Breast epithelium (tissue), 4 donors: ENCODE data around the gene NUDCD2. TPM values are rescaled to one million over a fixed set of nuclear protein-coding genes. Genes with fewer than 3 reads are reported as not detected.
A peak's percentile ranks its signal among the peaks of the same experiment; 100 is the strongest.

Source experiments
- DNase-seq, 2 donors: peaks; one replicate each; pipeline ENCODE4 v3.0.0-alpha.2; 2019; ENCODE audit warnings: low spot score in 2 of 2
- H3K27ac ChIP-seq, 2 donors: fragments of 200-600 bp; sonication (generic) in 1 of 2; one replicate each; pipeline ENCODE4 v1.5.1; 2016 to 2019; ENCODE audit warnings: mild to moderate bottlenecking in 1 of 2
- H3K27me3 ChIP-seq, 2 donors: fragments of 200-600 bp; sonication (generic) in 1 of 2; one replicate each; pipeline versions ENCODE4 v1.5.1 to v1.6.0; 2017 to 2019; ENCODE audit warnings: control low read depth in 1 of 2, mild to moderate bottlenecking in 1 of 2
- H3K36me3 ChIP-seq: fragments of 200-600 bp; one replicate; pipeline ENCODE4 v1.5.1; 2019
- H3K4me1 ChIP-seq, 2 donors: fragments of 200-600 bp; sonication (generic); one replicate each; pipeline ENCODE4 v1.5.1; 2016 to 2019; ENCODE audit warnings: control low read depth in 1 of 2
- H3K4me3 ChIP-seq, 3 donors: fragments of 200-600 bp; sonication (generic); 1 replicate in 2 of 3; 2 replicates in 1 of 3; pipeline ENCODE4 v1.5.1; 2016 to 2019; ENCODE audit warnings: mild to moderate bottlenecking in 3 of 3, moderate library complexity in 2 of 3
- H3K9me3 ChIP-seq, 2 donors: fragments of 200-600 bp; sonication (generic) in 1 of 2; one replicate each; pipeline ENCODE4 v1.5.1; 2016 to 2019; ENCODE audit warnings: control low read depth in 1 of 2
- CTCF ChIP-seq, 3 donors: fragments of 450-650 bp; IDR thresholded peaks; one replicate each; pipeline ENCODE4 v1.5.1; 2016 to 2017; ENCODE audit warnings: antibody characterized with exemption in 3 of 3, mild to moderate bottlenecking in 3 of 3, moderate library complexity in 3 of 3
- POLR2A ChIP-seq: fragments of 450-650 bp; IDR thresholded peaks from one replicate; pipeline ENCODE4 v1.6.1; 2016; ENCODE audit warnings: antibody characterized with exemption, mild to moderate bottlenecking, moderate library complexity
- POLR2AphosphoS5 ChIP-seq, 3 donors: sonication (generic); formaldehyde crosslinking; IDR thresholded peaks; one replicate each; pipeline ENCODE4 v1.6.1; 2017; ENCODE audit warnings: antibody characterized with exemption in 3 of 3
- intact Hi-C: fragments of 100-400 bp; cut with DNase I; formaldehyde crosslinking; loops from one replicate; pipeline ENCODE4 v1.15.1; 2023; ENCODE audit warnings: low total_unique reads
- total RNA-seq, 3 donors: library from RNA; depleted of rRNA; stranded (reverse); fragments of >200 nt; gene quantifications; one replicate each; pipeline ENCODE4 v1.1.0, GENCODE V29; 2016

The NUDCD2 gene
- total RNA-seq, 3 donors from 2014 or later: 7.0 to 9.8 (median 7.2) TPM

GRCh38 chr5:163502521-163502920 is 42.6 kb upstream of the NUDCD2 start:
- H3K4me1 ChIP-seq: peaks cover 0 to 9% of the 10 kb centered on the region in 2 donors
- H3K27me3 ChIP-seq: no peaks in the 10 kb centered on the region
- DNase-seq: no peak
- peak overlapping the region; percentile 98 to 99 for H3K27ac ChIP-seq
- intact Hi-C loops: no loop called here
- H3K4me3 ChIP-seq: peak overlapping the region; percentile 58 to 75 (median 71)
- TF ChIP-seq POLR2AphosphoS5 (IDR thresholded peaks at IDR 0.05) (no peak), CTCF (IDR thresholded peaks at IDR 0.05) (no peak), POLR2A (no peak)
- H3K36me3 ChIP-seq: no peaks in the 10 kb centered on the region
- H3K9me3 ChIP-seq: no peaks in the 10 kb centered on the region

GRCh38 chr5:163498886-163499285 is 39.0 kb upstream of the NUDCD2 start:
- Histone ChIP-seq H3K9me3 (no peaks in the 10 kb centered on the region), H3K36me3 (no peaks in the 10 kb centered on the region), H3K4me1 (no peaks in the 10 kb centered on the region), H3K27me3 (no peaks in the 10 kb centered on the region), H3K4me3 (no peak overlapping the region), H3K27ac (no peak overlapping the region)
- no peak for DNase-seq
- TF ChIP-seq POLR2AphosphoS5 (IDR thresholded peaks at IDR 0.05) (no peak), CTCF (IDR thresholded peaks at IDR 0.05) (no peak), POLR2A (no peak)
- intact Hi-C loops: no loop called here

- no peak for DNase-seq
- Histone ChIP-seq H3K36me3 (no peaks in the 10 kb centered on the region), H3K4me1 (no peaks in the 10 kb centered on the region), H3K27ac (no peak overlapping the region), H3K9me3 (no peaks in the 10 kb centered on the region), H3K27me3 (no peaks in the 10 kb centered on the region), H3K4me3 (no peak overlapping the region)
- intact Hi-C loops: no loop called here
- TF ChIP-seq CTCF (IDR thresholded peaks at IDR 0.05): no peak
- no peak for TF ChIP-seq POLR2AphosphoS5 (IDR thresholded peaks at IDR 0.05)
- no peak for TF ChIP-seq POLR2A
These were observed 37.4 kb upstream of the NUDCD2 start for GRCh38 chr5:163497315-163497714.

- Histone ChIP-seq H3K36me3 (no peaks in the 10 kb centered on the region), H3K4me3 (no peak overlapping the region), H3K27ac (no peak overlapping the region), H3K27me3 (no peaks in the 10 kb centered on the region), H3K9me3 (no peaks in the 10 kb centered on the region), H3K4me1 (no peaks in the 10 kb centered on the region)
- intact Hi-C loops: no loop called here
- TF ChIP-seq POLR2A (no peak), CTCF (IDR thresholded peaks at IDR 0.05) (no peak), POLR2AphosphoS5 (IDR thresholded peaks at IDR 0.05) (no peak)
- DNase-seq: no peak
These were observed 36.4 kb upstream of the NUDCD2 start for GRCh38 chr5:163496286-163496685.

- TF ChIP-seq POLR2A: no peak
- TF ChIP-seq CTCF (IDR thresholded peaks at IDR 0.05): no peak
- no peak for TF ChIP-seq POLR2AphosphoS5 (IDR thresholded peaks at IDR 0.05)
- no peaks in the 10 kb centered on the region for H3K27me3 ChIP-seq
- no peak overlapping the region for H3K4me3 ChIP-seq
- no peaks in the 10 kb centered on the region for H3K9me3 ChIP-seq
- no peaks in the 10 kb centered on the region for H3K4me1 ChIP-seq
- no peak for DNase-seq
- no peaks in the 10 kb centered on the region for H3K36me3 ChIP-seq
- no peak overlapping the region for H3K27ac ChIP-seq
- intact Hi-C loops: no loop called here
These were observed 29.8 kb upstream of the NUDCD2 start for GRCh38 chr5:163489745-163490075.
